GM19351 (cell line): ENCODE measurements around the gene ZNF654.
"Not testable (repeated sequence)": the region's sequence is repeated elsewhere in the genome, so short reads cannot be mapped to it uniquely, and the experiment has no call there.

Experiments used
- ATAC-seq: cut with Tn5 transposase; IDR thresholded peaks from one replicate; pipeline ENCODE4 v1.9.1; 2021; ENCODE audit warnings: mild to moderate bottlenecking, moderate library complexity; ENCODE audit not compliant: unreplicated experiment

The ZNF654 gene

DNA sequence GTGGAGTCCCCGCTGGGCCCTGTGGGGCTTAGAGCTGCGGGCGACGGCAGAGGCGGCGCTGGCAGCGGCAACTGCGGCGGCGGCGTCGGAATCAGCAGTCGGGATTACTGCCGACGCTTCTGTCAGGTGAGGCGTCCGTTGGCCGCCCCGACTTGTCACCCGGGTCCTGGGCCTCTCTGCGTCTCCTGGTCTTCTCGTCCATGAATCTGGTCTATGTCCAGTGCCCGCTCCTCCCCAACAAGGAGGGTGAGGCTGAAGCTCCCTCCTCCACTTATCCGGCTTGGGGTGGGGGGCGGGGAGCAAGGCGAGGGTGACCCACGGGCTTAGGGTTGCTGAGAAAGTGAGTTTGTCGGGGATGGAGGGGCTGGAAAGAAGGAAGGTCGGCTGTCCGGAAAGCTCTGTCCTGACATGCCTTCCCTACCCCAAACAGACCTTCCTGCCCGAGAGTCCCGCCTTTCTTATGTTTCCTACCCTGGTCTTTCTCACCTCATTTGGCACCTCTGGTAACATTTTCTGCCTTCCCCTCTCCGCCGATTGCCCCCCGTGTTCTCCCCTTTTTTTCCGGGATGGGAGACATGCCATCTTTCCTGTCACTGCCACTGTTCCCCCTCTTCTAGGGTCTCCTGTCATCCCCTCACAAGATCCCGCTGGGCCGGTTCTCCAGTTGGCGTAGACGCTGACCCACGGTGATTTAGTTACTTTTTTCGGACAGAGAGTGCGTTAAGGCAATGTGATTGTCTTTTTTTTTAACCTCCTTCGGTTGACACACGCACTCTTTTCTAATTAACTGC lies 520 bp downstream of the ZNF654 start:
- ATAC-seq = peak; percentile 9

DNA sequence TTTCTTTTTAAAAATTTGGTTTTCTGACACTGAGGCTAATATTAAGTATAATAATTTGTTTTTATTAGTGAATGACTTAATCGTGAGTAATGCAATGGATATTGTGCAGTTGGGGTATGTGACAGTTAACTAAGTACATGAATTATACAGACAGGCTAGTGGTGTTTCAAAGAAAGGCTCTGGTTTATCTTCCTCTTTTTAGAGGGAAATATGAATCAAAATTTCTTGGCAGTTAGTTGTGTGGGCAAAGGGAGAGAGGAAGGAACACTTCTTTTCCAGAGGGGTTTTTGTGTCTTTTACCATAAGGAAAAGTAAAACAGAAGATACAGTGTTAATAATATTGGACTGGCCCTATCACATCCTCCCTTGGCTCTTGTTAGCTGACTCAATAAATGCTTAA lies 2.7 kb downstream of the ZNF654 start:
- ATAC-seq = no peak

DNA sequence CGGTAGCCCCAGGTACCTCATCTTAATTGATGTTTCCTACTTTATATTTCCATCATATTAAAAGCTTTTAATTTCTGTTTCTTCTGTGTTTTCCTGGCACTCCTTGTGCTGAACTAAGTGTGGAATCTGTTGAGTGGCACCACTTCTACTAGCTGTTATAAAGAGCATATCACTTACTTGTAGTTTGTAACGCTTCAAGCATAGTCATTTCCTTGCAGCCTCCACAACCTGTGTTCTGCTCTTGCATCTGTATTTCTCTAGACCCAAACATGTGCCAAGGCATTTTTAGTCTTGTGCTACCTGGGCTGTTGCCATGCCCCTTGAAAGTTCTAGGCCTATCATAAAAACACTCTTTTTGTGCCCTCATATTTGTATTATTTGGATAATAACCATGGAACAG lies 16.0 kb downstream of the ZNF654 start:
- ATAC-seq = no peak

DNA sequence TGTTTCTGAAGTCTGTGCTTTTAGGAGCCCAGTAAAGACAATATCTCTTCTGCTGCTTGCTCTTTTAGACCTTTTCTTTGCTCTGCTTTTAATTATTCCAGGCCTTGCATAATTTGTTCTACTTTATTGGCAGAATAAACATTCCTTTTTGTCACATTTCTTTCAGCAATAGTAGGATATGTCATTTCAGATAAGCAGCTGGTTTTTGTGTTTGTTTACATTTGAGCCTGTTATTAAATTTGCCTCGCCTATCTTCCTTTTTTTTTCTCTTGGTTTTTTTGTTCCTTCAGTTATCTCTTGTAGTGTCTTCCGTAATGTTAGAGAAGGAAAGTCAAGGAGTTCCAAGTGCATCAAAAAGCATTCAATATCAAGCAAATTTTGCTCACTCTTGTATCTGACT lies 16.4 kb downstream of the ZNF654 start:
- ATAC-seq = no peak

DNA sequence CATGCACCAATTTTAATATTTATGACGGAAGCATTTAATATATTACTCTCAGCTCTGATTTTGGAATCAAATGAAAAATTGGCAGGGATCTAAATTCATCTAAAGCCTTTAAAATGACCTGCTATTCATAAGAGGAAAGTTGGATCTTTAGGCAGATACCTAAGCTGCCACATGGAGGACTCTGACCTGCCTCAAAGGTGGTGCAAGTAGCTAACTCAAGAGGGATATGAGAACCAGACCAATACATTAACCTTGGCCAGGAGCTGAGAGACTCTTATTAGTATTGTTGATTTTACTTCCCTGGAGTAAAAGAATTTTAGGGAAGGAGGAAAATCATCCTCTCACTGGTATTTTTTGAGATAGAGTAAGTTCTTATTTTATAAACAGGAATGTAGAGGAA lies 17.7 kb downstream of the ZNF654 start:
- no peak for ATAC-seq

DNA sequence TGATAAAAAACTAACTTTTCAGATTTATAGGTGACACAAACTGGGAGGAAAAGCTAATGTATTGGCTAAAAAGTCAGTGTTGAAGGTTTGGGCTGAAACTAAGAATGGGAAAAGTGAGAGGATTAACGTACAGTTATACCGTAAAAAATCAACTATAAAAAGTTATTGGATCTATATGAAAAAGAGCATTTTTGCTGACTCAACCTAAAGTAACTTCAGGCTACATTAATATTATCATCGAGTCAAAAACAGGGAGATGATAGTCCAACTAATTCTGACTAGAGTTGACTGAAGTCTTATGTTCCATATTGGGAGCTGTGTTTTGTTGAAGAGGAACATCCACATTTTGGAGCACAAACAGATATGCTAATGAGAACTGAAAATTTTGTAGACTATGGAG lies 19.9 kb downstream of the ZNF654 start:
- ATAC-seq = no peak

DNA sequence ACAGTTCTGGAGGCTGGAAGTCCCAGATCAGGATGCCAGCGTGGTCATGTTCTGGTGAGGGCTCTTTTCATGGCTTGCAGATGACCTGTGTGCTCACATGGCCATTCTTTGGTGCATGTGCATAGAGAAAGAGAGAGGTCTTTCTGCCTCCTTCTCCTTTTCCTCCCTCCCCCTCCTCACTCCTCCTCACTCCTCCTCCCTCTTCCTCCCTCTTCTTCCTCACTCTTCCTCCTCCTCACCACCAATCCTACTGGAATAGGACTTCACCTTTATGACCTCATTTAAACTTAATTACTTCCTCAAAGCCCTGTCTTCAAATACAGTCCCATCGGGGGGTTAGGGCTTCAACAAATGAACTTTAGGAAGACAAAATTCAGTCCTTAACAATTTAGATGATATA lies 23.8 kb downstream of the ZNF654 start:
- no peak for ATAC-seq

DNA sequence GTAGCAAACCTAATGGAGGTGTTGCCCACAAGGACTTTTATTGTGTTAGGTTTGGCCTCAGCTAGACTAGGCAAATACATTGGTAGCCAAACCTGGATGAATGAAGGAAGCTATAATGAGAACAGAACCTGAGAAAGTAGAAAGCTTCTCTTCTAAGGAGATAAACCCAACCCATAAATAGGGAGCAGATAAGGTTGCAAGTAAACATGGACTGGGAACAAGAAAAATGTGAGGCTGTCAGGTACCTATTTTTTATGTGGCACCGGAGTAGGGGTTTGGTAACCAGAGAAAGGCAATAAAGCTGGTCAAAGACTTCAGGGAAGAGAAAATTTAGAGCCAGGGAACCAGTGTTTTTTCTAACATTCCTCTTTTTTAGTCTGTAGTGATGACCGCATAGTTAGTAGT lies 25.0 kb downstream of the ZNF654 start:
- ATAC-seq = no peak

DNA sequence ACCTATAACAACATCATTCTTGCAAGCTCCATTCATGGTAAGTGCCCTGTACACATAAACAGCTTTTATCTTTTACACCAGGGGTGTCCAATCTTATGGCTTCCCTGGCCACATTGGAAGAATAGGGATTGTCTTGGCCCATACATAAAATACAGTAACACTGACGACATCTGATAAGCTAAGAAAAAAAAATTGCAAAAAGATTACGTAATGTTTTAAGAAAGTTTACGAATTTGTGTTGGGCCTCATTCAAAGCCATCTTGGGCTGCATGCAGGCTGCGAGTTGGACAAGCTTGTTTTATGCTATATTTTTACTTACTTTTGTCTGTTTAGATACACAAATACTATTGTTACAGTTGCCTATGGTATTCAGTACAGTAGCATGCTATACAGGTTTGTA lies 31.6 kb downstream of the ZNF654 start:
- ATAC-seq = no peak

DNA sequence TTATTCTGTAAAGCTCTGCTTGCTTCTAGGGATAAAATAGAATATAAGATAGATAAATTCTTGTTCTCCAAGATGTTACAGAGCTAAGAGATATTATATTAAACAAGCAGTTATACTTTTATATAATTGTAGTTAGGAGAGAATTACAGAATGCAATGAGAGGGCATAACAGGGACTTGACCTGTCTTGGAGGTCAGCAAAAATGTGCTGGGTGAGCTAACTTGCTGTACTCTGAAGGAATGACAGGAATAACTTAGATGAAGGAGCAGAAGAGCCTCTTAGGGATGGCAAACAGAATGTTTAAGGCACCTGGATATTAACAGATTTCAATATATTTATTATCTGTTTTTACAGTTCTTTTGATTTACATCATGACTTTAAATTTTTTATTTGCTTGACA lies 33.2 kb downstream of the ZNF654 start:
- ATAC-seq = no peak

DNA sequence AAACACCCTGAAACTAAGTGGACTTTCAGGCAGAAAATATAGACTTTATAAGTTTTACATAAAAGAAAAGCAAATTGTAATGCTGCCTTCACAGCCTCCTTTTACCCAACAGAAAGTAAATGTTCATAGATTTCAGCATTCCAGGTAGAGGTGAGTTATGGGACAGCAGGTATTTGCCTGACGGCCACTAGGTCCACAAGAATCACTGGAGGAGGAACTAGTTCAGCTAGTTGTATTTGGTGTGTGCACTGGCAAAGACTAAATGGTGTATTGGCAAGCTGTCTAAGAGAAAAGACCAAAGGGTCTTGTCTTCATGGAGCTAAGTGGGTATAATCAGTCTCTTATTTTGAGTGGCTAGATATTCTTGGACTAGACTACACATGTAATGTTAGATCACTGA lies 34.2 kb downstream of the ZNF654 start:
- no peak for ATAC-seq

DNA sequence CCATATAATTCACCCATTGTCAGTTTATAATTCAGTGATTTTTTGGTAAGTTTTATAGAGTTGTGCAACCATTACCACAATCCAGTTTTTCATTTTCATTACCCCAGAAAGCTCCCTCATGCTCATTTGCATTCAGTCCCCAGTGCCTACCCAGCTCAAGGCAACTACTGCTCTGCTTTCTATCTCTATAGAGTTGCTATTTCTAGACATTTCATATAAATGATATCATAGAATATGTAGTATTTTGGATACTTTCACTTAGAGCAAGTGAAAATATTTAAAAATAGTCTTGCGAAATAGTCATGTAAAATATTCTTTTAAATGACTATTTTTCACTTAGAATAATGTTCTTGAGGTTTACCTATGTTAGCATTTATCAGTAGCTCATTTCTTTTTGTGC lies 42.1 kb downstream of the ZNF654 start:
- ATAC-seq = peak; percentile 91

DNA sequence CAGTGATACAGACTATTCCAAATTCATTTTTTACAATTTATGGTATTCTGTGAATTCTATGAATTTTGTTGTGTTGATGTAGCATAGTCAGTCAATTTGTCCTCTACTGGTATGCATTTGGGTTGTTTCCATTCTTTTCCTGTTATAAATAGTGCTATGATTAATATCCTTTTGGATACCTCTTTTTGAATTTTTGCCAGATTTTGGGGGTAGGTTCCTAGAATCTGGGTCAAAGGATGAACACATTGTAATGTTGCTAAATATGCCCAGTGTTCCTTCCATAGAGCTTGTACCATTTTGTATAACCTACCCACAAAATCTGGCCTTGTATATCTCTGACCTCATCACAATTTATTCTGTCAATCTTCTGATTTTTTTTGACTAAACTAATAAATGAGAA lies 46.3 kb downstream of the ZNF654 start:
- ATAC-seq = no peak

DNA sequence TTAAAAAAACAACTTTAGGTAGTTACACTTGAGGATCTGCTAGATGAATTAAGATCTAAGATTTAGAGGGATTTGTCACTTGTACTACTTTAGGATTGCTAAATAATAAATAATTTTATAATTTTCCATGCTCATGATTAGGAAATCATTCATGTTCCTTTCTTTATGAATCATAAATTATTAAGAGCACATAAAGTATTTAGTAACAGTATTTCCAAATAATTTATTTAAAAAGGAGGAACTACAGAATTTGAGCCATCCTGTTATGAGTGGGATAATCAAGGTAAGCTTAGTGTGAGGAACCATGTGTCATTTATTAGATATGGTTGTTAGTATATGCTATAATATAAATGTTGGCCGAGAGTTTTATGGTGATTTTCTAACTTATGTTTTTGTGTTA lies 53.2 kb downstream of the ZNF654 start:
- peak; percentile 45 for ATAC-seq

DNA sequence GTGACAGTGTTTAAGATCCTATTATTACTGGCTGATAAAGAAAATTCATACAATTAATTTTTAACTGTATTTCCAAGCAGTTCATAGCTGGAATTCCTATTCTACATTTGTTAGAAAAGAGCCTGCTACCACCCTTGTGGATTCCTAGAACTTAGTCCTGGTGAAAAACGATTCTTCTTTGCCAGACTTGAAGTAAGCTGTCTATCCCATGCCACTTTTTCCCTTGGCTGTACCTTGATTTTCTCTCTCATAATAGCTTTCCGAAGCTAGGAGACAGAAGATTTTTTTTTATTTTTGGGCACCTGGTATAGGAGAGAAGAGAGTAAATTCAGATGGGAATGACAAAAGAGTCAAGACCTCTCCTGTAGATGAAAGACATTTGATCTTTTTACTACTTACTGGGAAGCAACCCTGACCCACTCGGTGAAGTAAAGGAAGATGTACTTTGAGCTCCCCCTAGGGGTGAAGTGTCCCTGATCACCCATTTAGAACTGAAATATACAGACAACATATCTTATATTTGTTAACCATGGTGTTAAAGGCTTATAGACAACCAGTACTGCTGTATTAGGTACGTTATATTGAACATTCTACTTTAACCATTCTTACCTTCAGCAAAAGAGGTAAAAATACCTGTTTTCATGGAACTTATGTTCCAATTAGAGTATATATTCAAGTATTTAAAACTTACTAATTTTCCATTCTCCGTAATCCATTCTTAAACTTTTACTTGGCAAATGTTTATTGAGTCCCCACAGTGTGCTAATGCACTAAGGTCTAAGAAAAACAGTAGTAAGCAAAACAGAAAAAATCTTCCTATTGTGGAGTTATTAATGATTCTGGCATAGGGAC lies 54.5 kb downstream of the ZNF654 start:
- peak; percentile 94 for ATAC-seq

DNA sequence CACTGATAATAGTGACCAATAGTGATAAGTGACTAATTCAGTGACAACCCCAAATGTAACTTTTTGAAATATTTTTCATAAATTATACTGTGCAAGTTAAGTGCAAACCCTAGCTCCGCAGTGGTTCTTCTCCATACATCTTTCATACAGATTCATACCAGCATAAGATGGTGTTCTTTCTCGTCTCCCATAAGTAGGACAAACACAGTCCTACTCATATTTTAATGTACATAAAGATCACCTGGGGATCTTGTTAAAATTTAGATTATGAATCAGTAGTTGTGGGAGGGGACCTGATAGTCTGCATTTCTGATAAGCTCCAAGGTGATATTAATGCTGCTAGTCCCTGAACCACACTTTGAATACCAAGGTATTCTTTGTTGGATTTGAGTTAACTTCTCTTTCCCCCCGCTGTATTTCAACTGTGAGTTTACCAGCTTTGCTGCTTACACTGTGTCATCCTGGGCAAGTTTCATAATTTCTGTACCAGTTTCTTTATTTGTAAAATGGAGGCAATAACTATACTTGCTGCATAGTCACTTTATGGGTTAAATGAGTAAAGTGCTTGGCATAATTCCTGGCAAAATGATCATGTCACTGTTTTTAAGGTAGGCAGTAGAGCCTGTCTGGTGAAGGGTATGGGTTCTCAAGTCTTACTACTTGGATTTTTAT lies 56.0 kb downstream of the ZNF654 start:
- no peak for ATAC-seq

DNA sequence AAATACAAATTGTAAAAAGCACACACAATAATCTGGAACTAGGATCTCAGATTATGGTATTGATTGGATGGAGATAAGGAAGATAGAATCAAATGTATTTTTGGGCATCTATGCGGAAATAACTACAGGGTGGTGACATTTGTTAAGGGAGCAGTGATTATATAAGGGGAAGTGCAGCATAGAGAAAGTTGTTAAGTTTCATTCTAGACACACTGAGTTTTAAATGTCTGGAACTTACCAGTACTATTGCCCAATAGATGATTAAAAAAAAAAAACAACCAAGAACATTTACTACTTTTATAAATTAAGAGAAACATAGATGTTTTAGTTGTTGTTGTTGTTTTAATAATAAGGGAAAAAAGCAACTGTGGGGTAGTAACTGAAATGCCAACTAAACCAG lies 58.6 kb downstream of the ZNF654 start:
- ATAC-seq = no peak

DNA sequence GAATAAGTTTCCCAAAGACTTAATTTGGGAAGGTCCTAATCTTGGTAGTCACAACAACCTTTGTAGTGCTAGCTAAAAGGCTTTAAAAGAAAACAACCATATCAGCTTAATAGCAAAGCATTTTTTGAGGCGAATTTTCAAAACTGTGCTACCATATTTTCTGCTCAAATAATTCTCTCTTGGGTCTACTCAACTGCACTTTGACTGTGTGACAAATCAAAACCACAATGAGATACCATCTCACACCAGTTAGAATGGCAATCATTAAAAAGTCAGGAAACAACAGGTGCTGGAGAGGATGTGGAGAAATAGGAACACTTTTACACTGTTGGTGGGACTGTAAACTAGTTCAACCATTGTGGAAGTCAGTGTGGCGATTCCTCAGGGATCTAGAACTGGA lies 59.5 kb downstream of the ZNF654 start:
- ATAC-seq = not testable (repeated sequence)

DNA sequence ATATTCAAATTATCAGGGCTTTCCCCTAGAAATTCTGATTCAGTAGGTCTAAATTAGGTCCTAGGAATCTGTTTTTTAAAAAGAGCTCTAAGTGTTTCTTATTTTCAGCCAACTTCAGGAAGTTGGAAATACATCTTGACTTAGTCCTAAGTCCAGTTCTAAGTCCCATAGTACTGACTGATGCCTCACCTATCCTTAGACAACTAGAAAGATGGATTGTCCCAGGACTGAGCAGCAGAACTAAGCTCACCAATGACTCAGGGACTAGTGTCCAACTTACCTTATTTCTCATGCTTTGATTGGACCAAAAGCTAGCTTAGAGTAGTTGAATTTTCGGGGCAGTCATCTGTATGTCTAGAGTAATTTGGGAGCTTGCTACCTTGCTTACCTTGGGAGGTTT lies 64.5 kb downstream of the ZNF654 start:
- ATAC-seq = no peak

DNA sequence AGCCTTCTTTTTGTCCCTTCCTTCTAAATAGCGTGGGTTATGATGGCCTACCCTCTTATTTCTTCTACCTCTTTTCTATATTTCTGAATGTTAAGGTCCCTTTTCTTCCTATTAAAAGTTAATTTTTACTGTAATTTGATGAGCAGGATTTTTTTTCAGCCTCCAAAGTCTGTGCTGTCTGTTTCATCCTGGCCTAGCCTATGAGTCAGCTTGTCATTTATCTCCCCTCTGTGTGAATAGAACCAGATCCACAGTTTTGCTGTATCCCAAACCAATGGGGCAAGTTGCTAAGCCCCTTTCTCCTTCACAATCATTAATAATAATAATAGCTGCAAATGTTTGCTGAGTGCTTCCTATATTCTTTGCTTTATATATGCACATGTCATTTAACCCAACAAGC lies 72.6 kb downstream of the ZNF654 start:
- no peak for ATAC-seq

DNA sequence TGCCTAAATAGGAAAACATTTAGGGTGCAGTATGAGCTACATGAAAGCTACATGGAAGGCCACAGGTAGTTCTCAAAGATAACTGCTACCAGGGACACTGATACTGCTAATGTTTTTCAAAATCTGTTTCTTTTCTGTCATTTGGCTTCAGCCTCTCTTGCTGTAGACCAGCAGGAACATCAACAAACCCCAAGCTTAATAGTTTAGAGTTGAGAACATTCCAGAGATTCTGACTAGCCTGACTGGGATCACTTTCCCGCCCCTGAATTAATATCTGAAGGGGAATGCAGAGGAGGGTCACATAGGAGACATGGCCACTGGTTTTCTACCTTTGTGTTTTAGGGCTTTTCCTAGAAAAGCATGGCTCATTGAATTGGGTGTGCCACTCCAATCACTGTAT lies 73.8 kb downstream of the ZNF654 start:
- no peak for ATAC-seq
